Cardiac septum (tissue), 1 donor: ENCODE measurements around the gene TSPAN12. TPM values are rescaled to one million over a fixed set of nuclear protein-coding genes. Genes with fewer than 3 reads are reported as not detected.
"Not testable (repeated sequence)": the region's sequence is repeated elsewhere in the genome, so short reads cannot be mapped to it uniquely, and the experiment has no call there.

Source experiments
- DNase-seq: peaks from one replicate; pipeline ENCODE4 v3.0.0-alpha.2; 2020; ENCODE audit warnings: low spot score
- intact Hi-C: fragments of 100-400 bp; cut with DNase I; formaldehyde crosslinking; loops from one replicate; pipeline ENCODE4 v1.14.0; 2022
- total RNA-seq: library from RNA; stranded (reverse); fragmentation: NEBNext Ultra II Directional; extraction: Animal tissue kit (Norgen Biotek cat#: 25700); gene quantifications from one replicate; pipeline ENCODE4 v1.2.1, GENCODE V29; 2021
- donor health status: DM: no; HTN: no; CAD: no.

Gene TSPAN12
- total RNA-seq, 1 donor from 2014 or later: 54.9 TPM

- intact Hi-C loops: no loop called here
- no peak for DNase-seq
Observed at GRCh38 chr7:120780938-120781337, 77.0 kb downstream of the TSPAN12 start.

DNA sequence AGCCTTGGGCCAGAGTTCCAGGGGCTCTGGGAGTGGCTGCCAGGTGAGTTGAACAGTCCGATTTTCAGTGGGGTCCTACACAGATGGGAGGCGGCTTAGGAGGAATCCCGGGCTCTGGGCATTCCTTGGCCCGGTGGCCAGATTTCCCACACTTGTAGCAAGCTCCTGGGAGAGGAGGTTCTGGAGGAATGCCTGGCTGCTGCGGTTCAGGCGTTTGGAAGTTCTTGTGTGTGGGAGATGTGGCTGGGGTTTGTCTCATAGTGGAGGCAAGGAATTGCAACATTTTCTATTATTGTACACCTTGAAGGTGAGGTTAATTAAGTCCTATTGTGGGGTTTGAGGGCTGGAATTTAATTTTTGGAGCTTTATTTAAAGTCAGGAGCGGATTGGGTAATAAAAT is 77.5 kb downstream of the TSPAN12 start:
- intact Hi-C loops, DNase-seq: not testable (repeated sequence)

DNA sequence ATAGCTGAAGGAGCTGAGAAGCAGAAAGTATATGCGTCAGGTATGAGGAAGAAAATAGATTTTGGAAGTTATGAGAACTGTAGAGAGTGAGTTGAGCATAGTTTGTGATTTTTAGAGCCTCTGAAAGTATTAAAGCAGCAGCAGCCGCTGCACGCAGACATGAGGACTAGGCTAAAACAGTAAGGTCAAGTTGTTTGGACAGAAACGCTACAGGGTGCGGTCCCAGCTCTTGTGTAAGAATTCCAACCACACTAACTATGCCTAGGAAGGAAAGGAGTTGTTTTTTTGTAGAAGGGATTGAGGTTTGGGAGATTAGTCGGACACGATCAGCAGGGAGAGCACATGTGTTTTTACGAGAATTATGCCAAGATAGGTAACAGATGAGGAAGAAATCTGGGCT is 78.9 kb downstream of the TSPAN12 start:
- intact Hi-C loops, DNase-seq: not testable (repeated sequence)

DNA sequence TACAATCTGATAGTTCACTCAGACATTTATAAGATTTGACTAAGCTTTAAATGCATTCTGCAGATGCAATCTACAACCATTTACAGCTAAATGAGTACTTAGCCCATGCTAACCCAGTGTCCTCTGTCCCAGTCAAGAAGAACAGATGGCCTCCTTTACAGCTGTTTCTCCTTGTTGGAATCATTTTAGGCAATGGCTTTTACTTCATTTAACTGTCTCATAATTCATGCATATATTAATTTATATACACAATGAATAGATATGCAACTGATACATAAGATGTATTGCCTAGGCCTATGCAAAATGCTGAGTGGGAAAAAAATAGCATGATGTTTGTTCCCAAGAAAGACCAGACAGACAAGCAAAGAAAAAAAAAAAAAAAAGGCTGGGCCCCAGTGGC is 82.2 kb downstream of the TSPAN12 start:
- DNase-seq: no peak
- intact Hi-C loops: no loop called here

GRCh38 chr7:120774481-120774880 is 83.5 kb downstream of the TSPAN12 start:
- DNase-seq: no peak
- intact Hi-C loops: no loop called here

DNA sequence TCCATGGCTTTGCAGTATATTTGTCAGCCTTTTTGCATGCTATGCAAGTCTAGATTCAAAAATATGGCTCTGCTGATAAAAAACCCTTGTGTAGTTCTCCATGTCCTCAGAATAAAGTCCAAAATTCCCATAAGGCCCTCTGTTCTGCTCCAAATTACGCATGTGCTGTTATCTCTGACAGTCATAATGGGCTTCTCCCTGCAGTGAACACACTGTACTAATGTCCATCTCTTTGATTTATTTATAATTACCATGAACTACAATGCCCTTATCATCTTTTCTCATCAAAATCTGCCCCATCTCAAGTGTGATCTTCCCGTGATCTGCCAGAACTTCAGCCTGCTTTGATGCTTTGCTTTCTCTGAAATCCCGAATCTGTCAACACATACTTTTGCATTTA is 87.7 kb downstream of the TSPAN12 start:
- no peak for DNase-seq
- intact Hi-C loops: no loop called here

DNA sequence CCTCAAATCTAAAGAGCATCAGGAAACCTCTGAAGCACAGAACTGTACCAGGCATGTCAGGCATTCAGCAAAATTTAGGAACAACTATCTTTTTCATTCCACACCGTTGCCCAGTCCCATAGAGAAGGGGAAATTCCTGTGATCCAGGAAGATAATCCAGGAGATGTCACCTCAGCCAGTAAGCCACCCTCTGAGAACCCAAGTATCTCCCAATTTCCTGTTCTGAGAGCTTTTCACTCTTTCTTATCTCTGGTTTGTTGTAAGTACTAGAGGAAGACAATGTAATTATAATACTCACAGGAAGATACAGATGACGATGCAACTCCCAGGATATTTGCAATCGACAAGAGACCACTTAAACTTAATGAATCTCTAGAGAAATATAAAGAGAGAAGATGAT is 97.1 kb downstream of the TSPAN12 start:
- DNase-seq: no peak
- intact Hi-C loops: no loop called here

DNA sequence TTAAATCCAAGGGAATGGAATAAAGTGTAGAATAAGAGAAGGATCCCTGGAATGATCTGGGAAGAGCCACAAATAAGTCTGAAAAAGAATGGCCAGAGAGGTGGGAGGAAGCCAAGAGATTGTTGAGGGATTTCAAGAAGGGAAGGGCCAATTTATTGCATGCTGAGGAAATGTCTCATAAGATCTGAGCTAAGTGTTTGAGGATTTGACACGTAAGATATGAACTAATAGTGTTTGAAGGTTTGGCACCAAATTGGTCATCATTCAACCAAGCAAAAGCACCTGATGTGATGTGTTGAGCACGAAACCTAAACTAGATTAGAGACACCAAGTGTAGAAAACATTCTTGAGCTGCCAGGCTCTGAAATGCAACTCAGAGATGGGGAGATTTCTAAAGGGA is 97.9 kb downstream of the TSPAN12 start:
- no peak for DNase-seq
- intact Hi-C loops: no loop called here

- DNase-seq: no peak
- intact Hi-C loops: no loop called here
Observed at GRCh38 chr7:120743128-120743527, 114.8 kb downstream of the TSPAN12 start.

DNA sequence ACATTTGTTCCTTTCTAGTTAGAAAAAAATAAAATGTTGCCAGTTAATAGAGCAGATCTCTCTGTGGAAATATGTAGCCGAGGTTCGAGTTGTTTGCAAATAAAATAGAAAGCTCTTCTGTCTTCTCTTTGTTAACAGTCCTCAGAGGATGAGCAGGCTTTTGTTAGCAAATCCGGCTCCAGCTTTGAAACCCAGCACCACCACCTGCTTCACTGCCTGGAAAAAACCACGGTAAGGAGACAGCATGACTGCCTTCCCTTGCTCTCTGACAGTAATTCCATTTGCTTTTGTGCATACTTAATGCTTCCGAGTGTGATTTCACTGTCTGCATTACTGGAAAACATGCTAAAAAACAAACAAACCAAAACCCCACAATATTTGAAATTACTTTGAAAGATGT is 115.6 kb downstream of the TSPAN12 start:
- intact Hi-C loops: no loop called here
- no peak for DNase-seq

DNA sequence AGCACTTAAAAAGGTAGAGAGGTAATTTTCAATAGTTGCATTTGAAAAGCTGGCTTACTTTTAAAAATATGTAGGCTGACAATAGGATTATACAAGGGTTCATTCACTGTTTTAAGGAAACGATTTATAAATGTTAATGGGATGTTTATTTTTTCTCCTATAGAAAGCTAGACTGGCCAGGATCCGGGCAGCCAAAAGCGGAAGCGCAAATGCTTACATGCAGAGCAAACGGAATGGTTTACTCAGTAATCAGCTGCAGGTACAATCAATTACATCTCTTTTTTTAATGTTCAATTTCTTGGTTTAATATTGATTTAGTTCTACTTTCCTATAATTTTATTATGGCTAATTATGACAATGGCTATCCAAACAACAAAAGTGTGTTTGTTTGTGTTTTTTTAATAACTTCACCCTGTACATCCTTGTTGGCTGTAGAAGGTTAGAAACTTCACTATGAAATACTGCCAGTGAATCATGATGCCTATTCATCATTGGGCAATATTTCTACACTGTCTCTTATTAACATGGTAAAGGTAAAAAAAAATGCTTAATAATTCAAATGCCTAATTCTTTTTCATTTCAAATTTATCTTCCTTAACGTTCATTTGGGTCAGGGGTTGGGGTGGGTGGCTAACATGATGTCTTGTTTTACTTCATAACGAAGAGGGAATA is 116.4 kb downstream of the TSPAN12 start:
- intact Hi-C loops: no loop called here
- DNase-seq: no peak

GRCh38 chr7:120740348-120740747 is 117.6 kb downstream of the TSPAN12 start:
- no peak for DNase-seq
- intact Hi-C loops: no loop called here

- intact Hi-C loops: no loop called here
Observed at GRCh38 chr7:120738816-120739215, 119.1 kb downstream of the TSPAN12 start.

More at GRCh38 chr7:120738816-120739215, 119.1 kb downstream of the TSPAN12 start:
- DNase-seq: no peak

Other genes starting within 250 kb of the TSPAN12 start
- 15.5 TPM for gene ING3, start 92.6 kb upstream of the TSPAN12 start, total RNA-seq
- gene CPED1, start 130.6 kb upstream of the TSPAN12 start, total RNA-seq: 48.7 TPM